GM10266 (cell line): Measurements from ENCODE around the gene TNRC6C.
"Not testable (repeated sequence)": the region's sequence is repeated elsewhere in the genome, so short reads cannot be mapped to it uniquely, and the experiment has no call there.

Source experiments
- DNase-seq: peaks from one replicate; pipeline ENCODE4 v3.0.0; 2012; ENCODE audit errors: extremely low spot score
- TF ChIP-seq, protein P1 (sequence below): IDR thresholded peaks from 2 replicates; pipeline ENCODE4 v1.5.1; 2012; ENCODE audit warnings: mild to moderate bottlenecking, low read depth; ENCODE audit not compliant: control insufficient read depth, insufficient read depth; ENCODE audit errors: missing control alignments

The TNRC6C gene

DNA sequence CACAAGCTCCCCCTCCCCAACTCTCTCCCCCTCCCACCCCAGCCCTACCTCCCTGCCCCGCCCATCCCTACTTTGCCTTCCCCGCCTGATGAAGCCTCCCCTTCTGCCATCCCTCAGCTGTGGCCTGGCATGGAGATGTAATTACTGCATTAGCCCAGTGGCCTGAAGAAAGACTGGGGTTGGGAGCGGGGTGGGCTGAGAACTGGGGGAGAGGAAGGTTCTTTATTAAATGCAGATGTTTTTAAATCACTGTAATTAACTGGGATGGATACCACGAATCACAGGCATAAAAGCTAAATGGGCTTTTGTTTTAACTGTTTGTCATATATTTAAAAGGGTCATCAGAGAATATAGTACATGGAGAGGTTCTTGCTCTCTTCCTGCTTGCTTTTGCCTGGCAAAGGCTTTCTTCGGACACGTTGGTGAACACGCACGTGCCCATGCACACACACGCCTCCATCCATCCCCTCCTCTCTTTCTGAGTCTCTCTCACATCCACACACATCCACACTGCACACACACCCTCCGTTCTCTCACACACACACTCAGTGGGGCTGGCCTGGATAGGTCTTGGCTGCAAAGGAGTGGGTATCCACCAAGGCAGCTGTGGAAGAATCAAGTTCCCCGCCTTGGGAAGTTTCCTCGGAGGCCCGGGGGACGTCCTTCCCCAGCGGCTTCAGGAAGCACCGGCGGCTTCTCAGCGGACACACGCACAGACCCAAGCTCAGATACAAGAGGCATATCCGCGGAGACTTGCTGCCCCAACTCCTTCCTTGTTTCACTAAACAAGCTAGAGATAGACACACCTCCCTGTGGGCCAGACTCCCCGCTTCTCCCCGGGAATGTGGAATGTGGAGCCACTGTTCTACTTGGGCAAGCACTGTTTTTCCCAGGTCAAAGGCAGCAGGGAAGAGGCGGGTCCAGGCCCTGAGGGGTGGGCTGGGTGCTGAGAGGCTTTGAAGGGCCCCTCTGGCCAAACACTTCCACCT, 27.4 kb upstream of the TNRC6C start:
- TF ChIP-seq, protein P1, sequence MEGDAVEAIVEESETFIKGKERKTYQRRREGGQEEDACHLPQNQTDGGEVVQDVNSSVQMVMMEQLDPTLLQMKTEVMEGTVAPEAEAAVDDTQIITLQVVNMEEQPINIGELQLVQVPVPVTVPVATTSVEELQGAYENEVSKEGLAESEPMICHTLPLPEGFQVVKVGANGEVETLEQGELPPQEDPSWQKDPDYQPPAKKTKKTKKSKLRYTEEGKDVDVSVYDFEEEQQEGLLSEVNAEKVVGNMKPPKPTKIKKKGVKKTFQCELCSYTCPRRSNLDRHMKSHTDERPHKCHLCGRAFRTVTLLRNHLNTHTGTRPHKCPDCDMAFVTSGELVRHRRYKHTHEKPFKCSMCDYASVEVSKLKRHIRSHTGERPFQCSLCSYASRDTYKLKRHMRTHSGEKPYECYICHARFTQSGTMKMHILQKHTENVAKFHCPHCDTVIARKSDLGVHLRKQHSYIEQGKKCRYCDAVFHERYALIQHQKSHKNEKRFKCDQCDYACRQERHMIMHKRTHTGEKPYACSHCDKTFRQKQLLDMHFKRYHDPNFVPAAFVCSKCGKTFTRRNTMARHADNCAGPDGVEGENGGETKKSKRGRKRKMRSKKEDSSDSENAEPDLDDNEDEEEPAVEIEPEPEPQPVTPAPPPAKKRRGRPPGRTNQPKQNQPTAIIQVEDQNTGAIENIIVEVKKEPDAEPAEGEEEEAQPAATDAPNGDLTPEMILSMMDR: no peak
- DNase-seq: no peak

DNA sequence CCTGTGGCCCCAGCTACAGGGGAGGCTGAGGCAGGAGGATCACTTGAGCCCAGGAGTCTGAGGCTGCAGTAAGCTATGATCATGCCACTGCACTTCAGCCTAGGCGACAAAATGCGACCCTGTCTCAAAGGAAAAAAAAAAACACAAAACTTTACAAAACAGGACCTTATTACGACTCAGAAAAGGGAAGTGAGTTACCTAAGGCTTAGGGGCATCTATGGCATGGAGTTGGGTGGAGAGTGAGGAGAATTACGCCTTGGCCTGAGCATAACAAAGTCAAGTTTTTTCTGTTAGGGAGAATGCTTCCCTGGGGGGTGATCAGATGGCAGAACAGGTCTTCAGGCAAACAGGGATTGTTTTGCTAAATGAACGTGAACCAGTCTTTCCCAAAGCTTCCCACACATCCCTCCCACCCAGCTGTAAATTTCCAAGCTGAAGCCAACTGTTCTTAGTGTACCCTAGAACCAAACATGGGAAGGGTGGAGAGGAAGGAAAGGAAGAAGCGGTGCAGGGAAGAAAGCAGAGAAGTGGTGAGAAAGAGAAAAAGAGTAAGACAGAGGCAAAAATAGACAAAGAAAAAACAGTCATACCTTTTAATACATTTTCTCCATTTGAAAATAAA, 24.6 kb upstream of the TNRC6C start:
- TF ChIP-seq, protein P1: no peak
- DNase-seq: no peak

DNA sequence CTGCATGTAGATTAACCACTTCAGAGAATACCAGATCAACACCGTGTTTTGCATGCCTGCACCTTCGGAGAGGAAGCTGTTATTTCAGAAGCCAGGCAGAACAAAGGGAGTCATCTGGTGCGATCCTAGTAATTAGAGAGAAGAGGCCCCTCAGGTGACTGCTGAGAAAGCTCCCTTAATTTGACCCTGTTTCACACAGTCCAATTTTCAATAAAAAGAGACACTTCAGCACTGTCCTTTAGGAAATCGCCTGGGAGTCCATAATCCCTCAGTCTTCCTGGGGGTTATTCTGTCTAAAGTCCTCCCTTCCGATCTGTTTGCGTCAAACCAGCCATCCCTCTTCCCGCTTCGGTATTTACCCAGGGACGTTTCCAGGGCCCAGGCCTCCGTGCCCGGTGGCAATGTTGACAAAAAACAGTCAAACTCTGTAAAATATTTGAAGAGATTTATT, 23.4 kb upstream of the TNRC6C start:
- DNase-seq: no peak
- TF ChIP-seq, protein P1: no peak

DNA sequence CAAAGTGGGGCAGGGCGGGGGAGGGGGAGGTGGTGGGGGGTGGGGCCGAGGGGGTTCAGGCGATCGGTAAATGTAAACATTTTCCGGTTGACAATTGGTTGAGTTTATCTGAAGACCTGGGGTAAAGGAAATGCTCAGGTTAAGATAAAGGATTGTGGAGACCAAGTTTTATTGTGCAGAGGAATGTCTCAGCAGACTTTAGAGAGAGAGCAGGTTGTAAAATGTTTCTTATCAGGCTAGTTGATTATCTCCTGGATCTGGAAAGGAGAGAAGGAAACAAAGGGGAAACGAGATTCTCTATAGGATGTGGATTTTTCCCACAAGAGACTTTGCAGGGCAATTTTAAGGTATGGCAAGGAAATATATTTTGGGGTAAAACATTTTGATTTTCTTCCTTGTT, 22.8 kb upstream of the TNRC6C start:
- DNase-seq: not testable (repeated sequence)

DNA sequence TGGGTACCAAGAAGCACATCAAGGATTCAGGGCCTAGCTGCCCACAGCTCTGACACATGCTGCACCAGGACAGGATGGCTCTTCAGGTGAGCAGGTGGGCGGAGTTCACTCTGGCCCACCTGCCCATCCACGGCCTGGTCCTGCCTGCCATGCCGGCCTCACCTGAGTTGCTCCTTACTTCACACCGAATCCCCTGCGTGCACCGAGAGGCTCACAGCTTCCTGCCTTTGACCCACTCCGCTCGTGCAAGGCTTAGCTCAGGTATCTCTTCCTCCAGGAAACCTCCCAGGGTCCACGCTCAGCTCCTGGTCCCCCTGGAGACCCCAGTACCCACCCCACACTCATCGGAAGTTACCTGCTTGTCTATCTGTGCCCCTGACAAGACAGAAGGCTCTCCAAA, 21.6 kb upstream of the TNRC6C start:
- TF ChIP-seq, protein P1: no peak
- no peak for DNase-seq

- no peak for DNase-seq
- TF ChIP-seq, protein P1: no peak
These were observed 17.5 kb upstream of the TNRC6C start for GRCh38 chr17:77941004-77941403.

DNA sequence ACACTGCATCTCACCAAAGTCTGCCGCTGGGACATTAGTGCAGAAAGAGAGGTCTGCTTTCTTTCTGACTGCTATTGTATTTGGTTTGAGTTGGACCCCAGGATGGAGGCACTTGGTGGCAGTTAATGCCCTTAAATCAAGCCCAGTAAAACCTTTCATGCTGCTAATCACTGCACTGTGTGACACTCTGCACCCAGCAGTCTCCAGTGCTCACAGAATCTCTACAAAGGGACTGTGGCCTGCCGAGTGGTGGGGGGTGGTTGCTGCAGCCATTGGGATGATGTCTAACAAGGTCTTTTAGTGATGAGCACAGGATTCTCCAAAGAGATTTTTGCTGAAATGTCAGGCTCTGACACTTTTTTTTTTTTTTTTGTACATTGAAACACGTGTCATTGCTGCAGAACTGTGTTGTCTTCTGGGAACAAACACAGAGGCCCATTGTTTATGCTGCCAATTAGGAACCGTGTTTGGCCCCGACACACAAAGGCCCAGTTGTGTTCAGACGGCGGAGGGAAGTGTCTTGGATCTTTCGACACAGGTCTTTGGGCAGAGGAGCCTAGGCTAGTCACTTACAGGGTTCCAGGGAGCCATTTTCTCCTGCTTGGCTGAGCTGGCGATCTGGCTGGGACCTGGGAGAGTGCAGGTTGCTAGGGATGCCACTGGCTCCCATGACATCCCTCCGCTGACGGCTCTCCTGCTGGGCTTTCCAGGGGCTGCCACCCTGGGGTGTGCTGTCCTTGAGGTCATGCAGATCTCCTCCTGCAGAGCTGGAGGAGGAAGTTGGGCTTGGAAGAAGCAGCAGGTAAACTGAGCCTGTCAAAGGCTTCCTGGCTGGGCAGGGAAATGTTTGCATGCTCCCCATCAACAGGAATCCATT, 16.2 kb upstream of the TNRC6C start:
- TF ChIP-seq, protein P1: no peak
- DNase-seq: no peak
